ENCODE data around the gene CXorf49B.

Gene CXorf49B

GRCh38 chrX:71814123-71814912 lies 51.2 kb downstream of the CXorf49B start:
- no peak for TF ChIP-seq CTCF (IDR thresholded peaks at IDR 0.05)
- no peaks in the 10 kb centered on the region for H3K9me3 ChIP-seq (ENCODE audit: control insufficient read depth, low read length)
- H3K36me3 ChIP-seq (ENCODE audit: control insufficient read depth, insufficient read depth, low read length) = no peaks in the 10 kb centered on the region
- H3K4me3 ChIP-seq (ENCODE audit: low read depth, low read length) = no peak overlapping the region
- H3K9ac ChIP-seq = no peak overlapping the region
- H3K27ac ChIP-seq = no peak overlapping the region
- H3K79me2 ChIP-seq = no peaks in the 10 kb centered on the region
- no peak overlapping the region for H2AFZ ChIP-seq
- H3K4me2 ChIP-seq (ENCODE audit: low read length) = no peak overlapping the region
- no peaks in the 10 kb centered on the region for H3K4me1 ChIP-seq
- H3K27me3 ChIP-seq (ENCODE audit: control insufficient read depth, insufficient read depth, low read length) = no peaks in the 10 kb centered on the region

DNA sequence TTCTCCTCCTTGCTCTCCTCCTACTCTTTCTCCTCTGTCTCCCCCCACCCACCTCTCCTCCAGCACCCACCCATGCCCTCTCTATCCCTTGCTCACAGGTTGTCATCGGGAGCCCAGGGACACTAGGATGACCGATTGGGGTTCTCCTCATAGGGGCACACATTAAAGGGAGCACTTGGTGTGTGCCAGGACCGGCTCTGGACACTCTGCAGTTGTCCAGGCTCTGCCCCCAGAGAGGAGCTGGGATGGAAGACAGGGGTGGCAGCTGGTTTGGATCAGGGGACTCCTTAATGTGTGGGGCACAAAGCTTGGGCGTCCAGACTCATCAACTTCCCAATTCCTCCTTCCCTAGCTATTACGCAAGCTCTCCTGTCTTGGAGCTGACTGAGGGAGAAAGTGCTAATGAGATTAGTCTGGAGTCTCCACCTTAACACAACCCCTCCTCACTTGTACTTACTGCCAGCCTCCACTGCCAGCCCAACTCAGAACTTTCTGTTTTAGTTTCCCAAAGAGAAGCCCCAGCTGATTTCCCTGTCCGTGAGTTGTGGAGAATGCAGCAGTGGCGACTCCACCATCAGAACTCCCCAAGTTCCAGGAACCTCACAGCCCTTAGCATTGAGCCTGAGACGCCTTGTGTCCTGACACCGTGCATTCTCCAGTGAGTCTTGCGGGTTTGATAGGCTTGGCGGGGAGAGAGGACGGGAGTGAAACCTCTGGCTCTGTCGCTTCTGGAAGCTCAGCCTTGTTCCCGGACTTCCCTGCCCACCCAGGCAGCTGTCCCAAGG lies 52.2 kb downstream of the CXorf49B start:
- no peaks in the 10 kb centered on the region for H3K4me1 ChIP-seq
- no peaks in the 10 kb centered on the region for H3K27me3 ChIP-seq (ENCODE audit: control insufficient read depth, insufficient read depth, low read length)
- no peak overlapping the region for H3K4me2 ChIP-seq (ENCODE audit: low read length)
- TF ChIP-seq CTCF (IDR thresholded peaks at IDR 0.05) = no peak
- no peak overlapping the region for H3K9ac ChIP-seq
- H3K27ac ChIP-seq = no peak overlapping the region
- H3K36me3 ChIP-seq (ENCODE audit: control insufficient read depth, insufficient read depth, low read length) = no peaks in the 10 kb centered on the region
- H3K4me3 ChIP-seq (ENCODE audit: low read depth, low read length) = no peak overlapping the region
- H3K79me2 ChIP-seq = no peaks in the 10 kb centered on the region
- H2AFZ ChIP-seq = no peak overlapping the region
- no peaks in the 10 kb centered on the region for H3K9me3 ChIP-seq (ENCODE audit: control insufficient read depth, low read length)

DNA sequence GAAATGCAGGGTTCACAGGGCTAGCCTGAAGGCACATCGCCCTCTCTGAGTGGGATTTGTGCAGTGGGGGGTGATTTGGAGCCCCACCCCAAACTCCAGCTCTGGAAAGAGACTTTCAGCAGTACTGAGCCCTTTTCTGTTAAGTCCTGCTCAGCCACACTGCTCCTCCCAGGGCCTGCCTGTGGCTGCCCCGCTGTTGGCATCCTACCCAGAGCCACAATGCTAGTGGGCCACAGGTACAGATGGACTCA lies 52.7 kb downstream of the CXorf49B start:
- no peaks in the 10 kb centered on the region for H3K27me3 ChIP-seq (ENCODE audit: control insufficient read depth, insufficient read depth, low read length)
- TF ChIP-seq CTCF (IDR thresholded peaks at IDR 0.05) = no peak
- H3K79me2 ChIP-seq = no peaks in the 10 kb centered on the region
- H3K9me3 ChIP-seq (ENCODE audit: control insufficient read depth, low read length) = no peaks in the 10 kb centered on the region
- H3K4me1 ChIP-seq = no peaks in the 10 kb centered on the region
- H3K4me3 ChIP-seq (ENCODE audit: low read depth, low read length) = no peak overlapping the region
- no peak overlapping the region for H2AFZ ChIP-seq
- H3K36me3 ChIP-seq (ENCODE audit: control insufficient read depth, insufficient read depth, low read length) = no peaks in the 10 kb centered on the region
- H3K9ac ChIP-seq = no peak overlapping the region
- no peak overlapping the region for H3K4me2 ChIP-seq (ENCODE audit: low read length)
- no peak overlapping the region for H3K27ac ChIP-seq

Measured in parathyroid adenoma (tissue), 2 donors.